GM12878 (cell line): ENCODE data around the gene ADGRE2. TPM values are rescaled to one million over a fixed set of nuclear protein-coding genes. Genes with fewer than 3 reads are reported as not detected.
"Not testable (repeated sequence)": the region's sequence is repeated elsewhere in the genome, so short reads cannot be mapped to it uniquely, and the experiment has no call there.

Experiments
- ATAC-seq: fragments of 200-7000 bp; cut with Tn5 transposase; 3 replicates; pipeline ENCODE4 v1.9.1; 2020; ENCODE audit warnings: mild to moderate bottlenecking, moderate library complexity
- BruUV-seq: library from RNA; stranded (reverse); fragments of 400-500 nt; replicated peaks from 2 replicates; lab custom pipeline; 2021; lab: Mats Ljungman, UMichigan
- CTCF ChIA-PET: fragments of 300-600 bp; sonication (Branson Sonifier 250); formaldehyde crosslinking; extraction: SDS; loops from one replicate; lab custom pipeline; 2021; ENCODE audit warnings: inconsistent platforms; lab: Yijun Ruan, JAX
- POLR2A ChIA-PET: fragments of 350-600 bp; formaldehyde crosslinking; extraction: SDS; loops from one replicate; lab custom pipeline; 2021; ENCODE audit warnings: inconsistent platforms; lab: Charles Lee
- RAD21 ChIA-PET: fragments of 300-600 bp; sonication (Branson Sonifier 250); formaldehyde crosslinking; loops from one replicate; lab custom pipeline; 2023; ENCODE audit warnings: antibody characterized with exemption; ENCODE audit not compliant: unreplicated experiment; lab: Charles Lee
- SMC1A ChIA-PET: fragments of 300-600 bp; sonication (Branson Sonifier 250); formaldehyde crosslinking; loops from one replicate; lab custom pipeline; 2023; ENCODE audit not compliant: unreplicated experiment, uncharacterized antibody; lab: Charles Lee
- DNase-seq: peaks from one replicate; pipeline ENCODE4 v3.0.0-alpha.2; 2011; ENCODE audit warnings: low read depth, low spot score
- FAIRE-seq: peaks from 3 replicates; lab custom pipeline; 2011; peaks lifted over from hg19 to GRCh38; lab: Jason Lieb, UNC
- H2AFZ ChIP-seq: 2 replicates; pipeline ENCODE4 v1.6.0; 2011; ENCODE audit warnings: low read depth, low read length, control low read depth; ENCODE audit not compliant: control insufficient read depth
- H3K27ac ChIP-seq: 2 replicates; pipeline ENCODE4 v1.5.1; 2011; ENCODE audit warnings: control low read depth; ENCODE audit not compliant: control insufficient read depth, insufficient read depth
- H3K27me3 ChIP-seq, 2 experiments: replicated peaks in 1 of 2; 2 replicates each; pipeline versions ENCODE4 v1.6.0 to v1.6.1; 2011; ENCODE audit warnings: low read length in 1 of 2; ENCODE audit not compliant: control insufficient read depth in 2 of 2, insufficient read depth in 2 of 2
- H3K36me3 ChIP-seq, 2 experiments: 2 replicates each; pipeline ENCODE4 v1.5.1; 2011; ENCODE audit warnings: low read length in 1 of 2; ENCODE audit not compliant: control insufficient read depth in 2 of 2, insufficient read depth in 2 of 2
- H3K4me1 ChIP-seq: 2 replicates; pipeline ENCODE4 v1.6.1; 2011; ENCODE audit warnings: mild to moderate bottlenecking, low read length, moderate library complexity, mixed read lengths; ENCODE audit not compliant: control insufficient read depth, insufficient read depth
- H3K4me2 ChIP-seq: 2 replicates; pipeline ENCODE4 v1.6.0; 2011; ENCODE audit warnings: control low read depth; ENCODE audit not compliant: control insufficient read depth, insufficient read depth
- H3K4me3 ChIP-seq: fragments of 200-600 bp; sonication (generic); 2 replicates; pipeline ENCODE4 v1.5.1; 2016
- H3K79me2 ChIP-seq: 2 replicates; pipeline ENCODE4 v1.6.0; 2011; ENCODE audit warnings: low read length; ENCODE audit not compliant: control insufficient read depth, insufficient read depth
- H3K9ac ChIP-seq: 2 replicates; pipeline ENCODE4 v1.8.0; 2011; ENCODE audit warnings: low read length, control low read depth, mixed read lengths; ENCODE audit not compliant: control insufficient read depth, insufficient read depth
- H3K9me3 ChIP-seq: replicated peaks from 3 replicates; pipeline ENCODE4 v1.5.1; 2011; ENCODE audit warnings: mild to moderate bottlenecking, low read length; ENCODE audit not compliant: control insufficient read depth, insufficient read depth
- H4K20me1 ChIP-seq: 2 replicates; pipeline ENCODE4 v1.6.0; 2011; ENCODE audit not compliant: control insufficient read depth, insufficient read depth
- CBFB ChIP-seq: IDR thresholded peaks from 2 replicates; pipeline ENCODE4 v1.6.1; 2016; ENCODE audit warnings: antibody characterized with exemption, low read depth
- GABPA ChIP-seq: IDR thresholded peaks from 2 replicates; pipeline ENCODE4 v1.6.1; 2014; ENCODE audit warnings: antibody characterized with exemption, low read depth, mild to moderate bottlenecking, inconsistent platforms
- NFIC ChIP-seq: IDR thresholded peaks from 2 replicates; pipeline ENCODE4 v1.6.1; 2012; ENCODE audit warnings: low read depth, mild to moderate bottlenecking, inconsistent platforms, low read length, moderate library complexity
- PRDM15 ChIP-seq: fragments of 450-650 bp; formaldehyde crosslinking; IDR thresholded peaks from 2 replicates; pipeline ENCODE4 v1.4.0; 2020; ENCODE audit warnings: mild to moderate bottlenecking, moderate library complexity
- RELA ChIP-seq: fragments of 450-650 bp; IDR thresholded peaks from 2 replicates; pipeline ENCODE4 v1.8.0; 2014; ENCODE audit warnings: borderline replicate concordance; ENCODE audit not compliant: partially characterized antibody
- SP1 ChIP-seq: IDR thresholded peaks from one replicate; pipeline ENCODE4 v1.6.1; 2011; ENCODE audit warnings: low read depth, low read length
- SUPT20H ChIP-seq: IDR thresholded peaks from 2 replicates; pipeline ENCODE4 v1.6.1; 2011; ENCODE audit warnings: low read depth, mild to moderate bottlenecking, low read length, moderate library complexity, borderline replicate concordance; ENCODE audit not compliant: control insufficient read depth
- TARDBP ChIP-seq: IDR thresholded peaks from 2 replicates; pipeline ENCODE4 v1.6.1; 2016; ENCODE audit warnings: borderline replicate concordance
- ZNF207 ChIP-seq: fragments of 450-650 bp; IDR thresholded peaks from 2 replicates; pipeline ENCODE4 v1.6.1; 2014; ENCODE audit warnings: antibody characterized with exemption, mild to moderate bottlenecking, borderline replicate concordance
- WGBS: methylation state at CpG from one replicate; pipeline ENCODE4 v1.1.6; 2016; ENCODE audit warnings: low lambda C conversion rate; ENCODE audit not compliant: insufficient replicate concordance, insufficient coverage; ENCODE audit errors: missing lambda C conversion rate; 5-methylcytosine and 5-hydroxymethylcytosine counted together
- in situ Hi-C: fragments of 300-500 bp; cut with MboI; formaldehyde crosslinking; loops from 9 replicates; pipeline ENCODE4 v1.14.3; 2018; ENCODE audit warnings: mixed read lengths
- intact Hi-C: fragments of 100-400 bp; cut with micrococcal nuclease; formaldehyde crosslinking; loops from one replicate; pipeline ENCODE4 v1.14.2; 2022; ENCODE audit not compliant: unreplicated experiment
- polyA plus RNA-seq, 11 experiments: library from polyadenylated mRNA; depleted of rRNA in 4 of 11; unstranded in 6 of 11; stranded (reverse) in 5 of 11; fragments of >200 nt; fragmentation: Nextera tagmentation in 4 of 11; fragmentation: Illumina TruSeq in 1 of 11; extraction: Ambion mirVana in 4 of 11; extraction: Trizol in 1 of 11; gene quantifications; 1 replicate in 1 of 11; 2 replicates in 10 of 11; pipeline versions ENCODE4 v1.2.1 to v1.2.3, GENCODE V29; 2011 to 2016; ENCODE audit warnings: inconsistent platforms in 2 of 11, missing spikeins in 2 of 11, low read depth in 1 of 11
- total RNA-seq, 4 experiments: library from RNA; depleted of rRNA in 3 of 4; stranded (reverse); fragments of >200 nt in 3 of 4; fragmentation: Illumina TruSeq in 1 of 4; extraction: Trizol in 1 of 4; gene quantifications; 2 replicates each; pipeline versions ENCODE4 v1.2.1 to v1.2.3, GENCODE V29; 2013 to 2021

The ADGRE2 gene
- total and polyA plus RNA-seq, 10 of the 15 experiments (the other 5 are each of a cell fraction or from before 2014, with no cell fraction given) = 0.15 to 12.7 (median 4.6) TPM

- ATAC-seq, H3K9me3 ChIP-seq, H3K36me3 ChIP-seq, H2AFZ ChIP-seq, H3K9ac ChIP-seq, H3K4me1 ChIP-seq, H3K4me3 ChIP-seq, H3K79me2 ChIP-seq, SMC1A ChIA-PET, DNase-seq, POLR2A ChIA-PET, H4K20me1 ChIP-seq, FAIRE-seq, H3K27me3 ChIP-seq, BruUV-seq, H3K27ac ChIP-seq, H3K4me2 ChIP-seq, CTCF ChIA-PET, intact Hi-C loops: not testable (repeated sequence)
- in situ Hi-C loops = loop anchor here (5.0 kb wide), 1 partner anchor 368 kb away; no protein-coding TSS in a partner anchor
- WGBS = 75% methylated on average over 6 of the region's 18 CpGs
- RAD21 ChIA-PET = interaction anchor here (0.6 kb wide), 1 partner anchor 382 kb away, joined by 5 read pairs; no protein-coding TSS in a partner anchor
Measured at GRCh38 chr19:14765403-14765802, 13.0 kb downstream of the ADGRE2 start.

- H3K4me1 ChIP-seq = no peaks in the 10 kb centered on the region
- ChIA-PET SMC1A (interaction anchor here (1.4 kb wide), 1 partner anchor 15 kb away, joined by 3 read pairs; no protein-coding TSS in a partner anchor), RAD21 (no interaction called here)
- H3K4me3 ChIP-seq = no peak overlapping the region
- in situ Hi-C loops = no loop called here
- no peaks in the 10 kb centered on the region; a peak in 1 of 4 replicates for H3K36me3 ChIP-seq
- H3K9me3 ChIP-seq = no peaks in the 10 kb centered on the region
- no peaks in the 10 kb centered on the region for H3K79me2 ChIP-seq
- ATAC-seq (no peak), FAIRE-seq (no peak)
- intact Hi-C loops = no loop called here
- no peaks in the 10 kb centered on the region for H3K27me3 ChIP-seq
- no TSS peak for BruUV-seq
- WGBS = 74% methylated on average over 8 of the region's 9 CpGs
- H3K9ac ChIP-seq = no peak overlapping the region
- no peak overlapping the region for H3K27ac ChIP-seq
- TF ChIP-seq NFIC (no peak), ZNF207 (no peak), GABPA (no peak), TARDBP (no peak), SP1 (no peak), SUPT20H (no peak), RELA (no peak), PRDM15 (no peak), CBFB (no peak)
- TF ChIP-seq, all 136 proteins: peak for 0
- DNase-seq = no peak
- Histone ChIP-seq H2AFZ (no peak overlapping the region), H3K4me2 (no peak overlapping the region), H4K20me1 (no peaks in the 10 kb centered on the region)
- CTCF ChIA-PET = no interaction called here
- POLR2A ChIA-PET = no interaction called here
Measured at GRCh38 chr19:14764401-14764800, 14.0 kb downstream of the ADGRE2 start.
